ENCODE data around the gene CNTN4. TPM values are rescaled to one million over a fixed set of nuclear protein-coding genes. Genes with fewer than 3 reads are reported as not detected.
"Not testable (repeated sequence)": the region's sequence is repeated elsewhere in the genome, so short reads cannot be mapped to it uniquely, and the experiment has no call there.

The CNTN4 gene
- total RNA-seq, 3 donors from 2014 or later, result 6.6 to 16.7 (median 16.7) TPM

GRCh38 chr3:2910997-2911396 is 812.3 kb downstream of the CNTN4 start:
- no peak for TF ChIP-seq POLR2AphosphoS5 (IDR thresholded peaks at IDR 0.05)
- TF ChIP-seq POLR2A (IDR thresholded peaks at IDR 0.05), result no peak
- TF ChIP-seq CTCF (IDR thresholded peaks at IDR 0.05), result no peak
- Histone ChIP-seq H3K36me3 (no peaks in the 10 kb centered on the region), H3K4me1 (no peaks in the 10 kb centered on the region), H3K27ac (no peak overlapping the region), H3K4me3 (no peak overlapping the region), H3K9me3 (no peaks in the 10 kb centered on the region), H3K27me3 (no peaks in the 10 kb centered on the region)
- intact Hi-C loops (cut with DNase I; ENCODE audit: low total_unique reads), result no loop called here
- DNase-seq (ENCODE audit: low spot score in 2 of 2), result no peak

GRCh38 chr3:2915826-2916225 is 817.2 kb downstream of the CNTN4 start:
- Histone ChIP-seq H3K9me3 (no peaks in the 10 kb centered on the region), H3K27me3 (no peaks in the 10 kb centered on the region), H3K4me3 (no peak overlapping the region), H3K4me1 (no peaks in the 10 kb centered on the region), H3K36me3 (no peaks in the 10 kb centered on the region), H3K27ac (no peak overlapping the region)
- DNase-seq (ENCODE audit: low spot score in 2 of 2), result no peak
- TF ChIP-seq CTCF (IDR thresholded peaks at IDR 0.05) (no peak), POLR2A (IDR thresholded peaks at IDR 0.05) (no peak)
- intact Hi-C loops (cut with DNase I; ENCODE audit: low total_unique reads), result no loop called here

DNA sequence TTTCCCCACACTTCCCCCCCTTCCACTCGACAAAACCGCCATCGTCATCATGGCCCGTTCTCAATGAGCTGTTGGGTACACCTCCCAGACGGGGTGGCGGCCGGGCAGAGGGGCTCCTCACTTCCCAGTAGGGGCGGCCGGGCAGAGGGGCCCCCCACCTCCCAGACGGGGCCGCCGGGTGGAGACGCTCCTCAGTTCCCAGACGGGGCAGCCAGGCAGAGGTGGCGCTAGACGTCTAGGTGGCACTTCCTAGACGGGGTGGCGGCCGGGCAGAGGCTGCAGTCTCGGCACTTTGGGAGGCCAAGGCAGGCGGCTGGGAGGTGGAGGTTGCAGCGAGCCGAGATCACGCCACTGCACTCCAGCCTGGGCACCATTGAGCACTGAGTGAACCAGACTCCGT is 818.0 kb downstream of the CNTN4 start:
- H3K9me3 ChIP-seq; H3K27me3 ChIP-seq; H3K27ac ChIP-seq; H3K4me3 ChIP-seq; intact Hi-C loops (cut with DNase I; ENCODE audit: low total_unique reads); H3K36me3 ChIP-seq; H3K4me1 ChIP-seq; DNase-seq (ENCODE audit: low spot score in 2 of 2): not testable (repeated sequence)

GRCh38 chr3:2920103-2920502 is 821.4 kb downstream of the CNTN4 start:
- Histone ChIP-seq H3K4me3 (no peak overlapping the region), H3K36me3 (no peaks in the 10 kb centered on the region), H3K4me1 (no peaks in the 10 kb centered on the region), H3K27ac (no peak overlapping the region), H3K9me3 (no peaks in the 10 kb centered on the region), H3K27me3 (no peaks in the 10 kb centered on the region)
- no peak for DNase-seq (ENCODE audit: low spot score in 2 of 2)
- intact Hi-C loops (cut with DNase I; ENCODE audit: low total_unique reads), result no loop called here
- no peak for TF ChIP-seq POLR2A (IDR thresholded peaks at IDR 0.05)
- TF ChIP-seq POLR2AphosphoS5 (IDR thresholded peaks at IDR 0.05), result no peak
- TF ChIP-seq CTCF (IDR thresholded peaks at IDR 0.05), result no peak

DNA sequence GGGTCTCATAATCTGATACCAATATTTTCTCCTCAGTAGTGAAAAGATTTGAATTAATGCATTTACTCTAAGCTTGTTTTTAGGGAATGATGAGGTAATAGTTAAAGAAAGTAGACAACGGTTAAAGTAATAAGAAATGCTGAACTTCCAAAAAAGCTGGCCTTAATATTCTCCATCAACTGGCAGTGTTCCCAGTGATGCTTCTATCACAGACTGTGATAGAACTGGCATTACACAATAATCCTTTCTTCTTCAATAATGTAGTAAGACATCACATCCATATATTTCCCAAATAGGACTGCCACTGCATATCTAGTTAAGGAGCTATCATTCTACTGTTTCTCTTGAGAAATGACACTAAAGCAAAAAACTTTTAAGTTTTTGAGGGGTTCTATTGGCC is 822.8 kb downstream of the CNTN4 start:
- intact Hi-C loops (cut with DNase I; ENCODE audit: low total_unique reads), result no loop called here
- no peaks in the 10 kb centered on the region for H3K36me3 ChIP-seq
- H3K4me3 ChIP-seq, result no peak overlapping the region
- TF ChIP-seq POLR2A (IDR thresholded peaks at IDR 0.05) (no peak), POLR2AphosphoS5 (IDR thresholded peaks at IDR 0.05) (no peak), CTCF (IDR thresholded peaks at IDR 0.05) (no peak)
- no peaks in the 10 kb centered on the region for H3K27me3 ChIP-seq
- no peaks in the 10 kb centered on the region for H3K9me3 ChIP-seq
- H3K27ac ChIP-seq, result no peak overlapping the region
- DNase-seq (ENCODE audit: low spot score in 2 of 2), result no peak
- H3K4me1 ChIP-seq, result no peaks in the 10 kb centered on the region

DNA sequence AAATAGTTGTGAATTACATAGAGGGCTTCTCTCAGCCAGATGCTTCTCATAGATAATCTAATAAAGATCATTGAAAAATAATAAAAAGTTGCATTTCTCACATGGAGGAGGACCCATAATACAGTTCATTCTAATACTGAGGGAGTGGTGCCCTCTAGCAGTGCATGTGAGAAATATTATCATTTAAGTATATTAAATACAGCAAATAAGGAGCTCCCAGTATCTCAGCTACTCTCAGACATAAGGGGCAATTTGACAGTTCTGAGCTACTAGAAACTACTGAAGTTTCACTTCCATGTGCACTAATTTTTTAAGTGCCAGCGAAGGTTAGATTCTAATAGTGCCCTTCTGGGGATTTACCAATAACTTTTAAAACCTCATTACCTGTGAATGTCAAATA is 823.2 kb downstream of the CNTN4 start:
- no peaks in the 10 kb centered on the region for H3K9me3 ChIP-seq
- peak in 1 of 3 donors; percentile 20 for TF ChIP-seq CTCF (IDR thresholded peaks at IDR 0.05)
- no peak for TF ChIP-seq POLR2AphosphoS5 (IDR thresholded peaks at IDR 0.05)
- no peak for TF ChIP-seq POLR2A (IDR thresholded peaks at IDR 0.05)
- intact Hi-C loops (cut with DNase I; ENCODE audit: low total_unique reads), result no loop called here
- H3K36me3 ChIP-seq, result no peaks in the 10 kb centered on the region
- no peak overlapping the region for H3K27ac ChIP-seq
- H3K27me3 ChIP-seq, result no peaks in the 10 kb centered on the region
- no peak overlapping the region for H3K4me3 ChIP-seq
- H3K4me1 ChIP-seq, result no peaks in the 10 kb centered on the region
- no peak for DNase-seq (ENCODE audit: low spot score in 2 of 2)

Measured in breast epithelium (tissue), 4 donors.